DOHH2 (cell line): ENCODE results near the gene SYNGR2.

Experiments used
- H3F3A ChIP-seq: fragments of 200-600 bp; sonication (generic), shearing (Covaris generic); 2 replicates; pipeline ENCODE4 v1.6.0; 2016; ENCODE audit warnings: antibody characterized with exemption, mild to moderate bottlenecking; ENCODE audit not compliant: control insufficient read depth, insufficient read depth
- H3K27ac ChIP-seq: fragments of 200-600 bp; sonication (generic); 2 replicates; pipeline ENCODE4 v1.5.1; 2014; ENCODE audit warnings: low read depth, mild to moderate bottlenecking, low read length, moderate library complexity
- H3K27me3 ChIP-seq: fragments of 200-600 bp; sonication (generic); 2 replicates; pipeline ENCODE4 v1.6.1; 2014; ENCODE audit warnings: mild to moderate bottlenecking, low read length, mixed read lengths; ENCODE audit not compliant: control insufficient read depth
- H3K36me3 ChIP-seq: fragments of 200-600 bp; sonication (generic); 2 replicates; pipeline ENCODE4 v1.6.1; 2014; ENCODE audit warnings: mild to moderate bottlenecking, low read length, moderate library complexity, mixed read lengths; ENCODE audit not compliant: control insufficient read depth
- H3K4me1 ChIP-seq: fragments of 200-600 bp; sonication (generic); 2 replicates; pipeline ENCODE4 v1.6.1; 2014; ENCODE audit warnings: mild to moderate bottlenecking, low read length, mixed read lengths; ENCODE audit not compliant: control insufficient read depth
- H3K4me2 ChIP-seq: fragments of 200-600 bp; sonication (generic); 2 replicates; pipeline ENCODE4 v1.6.0; 2014; ENCODE audit warnings: mild to moderate bottlenecking, low read length, moderate library complexity
- H3K4me3 ChIP-seq: fragments of 200-600 bp; sonication (generic); 2 replicates; pipeline ENCODE4 v1.5.1; 2014; ENCODE audit warnings: mild to moderate bottlenecking, low read length, mixed read lengths
- H3K79me2 ChIP-seq: fragments of 200-600 bp; sonication (generic); 2 replicates; pipeline ENCODE4 v1.6.1; 2014; ENCODE audit warnings: mild to moderate bottlenecking, low read length, mixed read lengths; ENCODE audit not compliant: control insufficient read depth
- H3K9me2 ChIP-seq: fragments of 200-600 bp; sonication (generic); replicated peaks from 2 replicates; pipeline ENCODE4 v1.6.1; 2014; ENCODE audit warnings: mild to moderate bottlenecking, low read length, mixed read lengths; ENCODE audit not compliant: control insufficient read depth
- H3K9me3 ChIP-seq: fragments of 200-600 bp; sonication (generic); 2 replicates; pipeline ENCODE4 v1.6.1; 2014; ENCODE audit warnings: antibody characterized with exemption, low read length, mixed read lengths; ENCODE audit not compliant: control insufficient read depth, insufficient read depth
- H4K20me1 ChIP-seq: fragments of 200-600 bp; sonication (generic); 2 replicates; pipeline ENCODE4 v1.6.0; 2014; ENCODE audit warnings: low read depth, mild to moderate bottlenecking, antibody characterized with exemption, low read length, moderate library complexity; ENCODE audit not compliant: control insufficient read depth, insufficient read depth
- CTCF ChIP-seq: fragments of 200-600 bp; sonication (generic); IDR thresholded peaks from one replicate; pipeline ENCODE4 v1.5.1; 2014; ENCODE audit warnings: antibody characterized with exemption, mild to moderate bottlenecking, low read depth, low read length; ENCODE audit not compliant: poor library complexity, severe bottlenecking
- EZH2phosphoT487 ChIP-seq: fragments of 200-600 bp; sonication (generic); IDR thresholded peaks from 2 replicates; pipeline ENCODE4 v1.6.1; 2017; ENCODE audit warnings: borderline replicate concordance, mild to moderate bottlenecking, antibody characterized with exemption, low read length, moderate library complexity, mixed read lengths

Gene SYNGR2

GRCh38 chr17:78202666-78203065 is 34.3 kb downstream of the SYNGR2 start:
- no peaks in the 10 kb centered on the region for H3K9me2 ChIP-seq
- no peaks in the 10 kb centered on the region for H3K27me3 ChIP-seq
- no peaks in the 10 kb centered on the region for H4K20me1 ChIP-seq
- no peak overlapping the region for H3K4me3 ChIP-seq
- H3K9me3 ChIP-seq, result no peaks in the 10 kb centered on the region
- H3K4me1 ChIP-seq, result peaks cover 11% of the 10 kb centered on the region
- H3F3A ChIP-seq, result peaks cover 15% of the 10 kb centered on the region
- H3K79me2 ChIP-seq, result peaks cover 33% of the 10 kb centered on the region
- H3K36me3 ChIP-seq, result peaks cover 70% of the 10 kb centered on the region
- no peak for TF ChIP-seq CTCF
- no peak for TF ChIP-seq EZH2phosphoT487
- no peak overlapping the region for H3K27ac ChIP-seq
- no peak overlapping the region for H3K4me2 ChIP-seq

DNA sequence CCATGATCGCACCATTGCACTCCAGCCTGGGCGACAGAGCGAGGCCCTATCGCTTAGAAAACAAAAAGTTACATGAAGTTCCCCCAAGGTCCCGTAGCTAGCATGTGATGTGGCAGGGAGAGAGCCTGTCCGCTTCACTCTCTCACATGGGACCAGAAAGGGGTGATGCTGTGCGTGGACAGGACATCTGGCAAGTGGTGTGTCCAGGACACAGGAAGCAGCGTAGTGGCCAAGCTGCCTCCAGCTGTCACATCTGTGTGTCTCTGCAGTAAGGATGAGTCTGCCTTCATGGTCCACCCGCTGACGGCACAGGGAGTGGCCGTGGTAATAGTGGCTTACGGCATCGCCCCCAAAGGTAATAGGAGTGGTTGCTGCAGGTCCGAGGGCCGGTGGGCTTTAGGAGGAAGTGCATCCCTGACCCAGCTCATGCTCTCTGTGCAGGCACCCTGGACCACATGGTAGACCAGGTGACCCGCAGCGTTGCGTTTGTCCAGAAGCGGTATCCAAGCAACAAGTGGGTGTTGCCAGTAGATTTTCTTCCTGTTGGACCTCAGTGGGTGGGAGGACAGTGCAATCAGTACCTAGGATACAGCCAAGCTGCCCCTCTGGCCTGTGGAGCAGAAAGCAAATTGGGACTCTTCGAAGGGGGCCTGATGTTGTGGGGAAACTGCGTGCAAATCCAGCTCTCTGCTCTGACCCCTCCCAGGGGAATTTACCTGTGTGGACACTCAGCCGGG is 36.2 kb downstream of the SYNGR2 start:
- Histone ChIP-seq H3K27ac (no peak overlapping the region), H3K9me3 (no peaks in the 10 kb centered on the region), H3K36me3 (peaks cover 56% of the 10 kb centered on the region), H3F3A (peaks cover 17% of the 10 kb centered on the region), H3K79me2 (peaks cover 14% of the 10 kb centered on the region), H3K4me1 (no peaks in the 10 kb centered on the region), H3K9me2 (no peaks in the 10 kb centered on the region), H3K27me3 (no peaks in the 10 kb centered on the region), H3K4me3 (no peak overlapping the region), H3K4me2 (no peak overlapping the region), H4K20me1 (no peaks in the 10 kb centered on the region)
- no peak for TF ChIP-seq EZH2phosphoT487
- no peak for TF ChIP-seq CTCF

DNA sequence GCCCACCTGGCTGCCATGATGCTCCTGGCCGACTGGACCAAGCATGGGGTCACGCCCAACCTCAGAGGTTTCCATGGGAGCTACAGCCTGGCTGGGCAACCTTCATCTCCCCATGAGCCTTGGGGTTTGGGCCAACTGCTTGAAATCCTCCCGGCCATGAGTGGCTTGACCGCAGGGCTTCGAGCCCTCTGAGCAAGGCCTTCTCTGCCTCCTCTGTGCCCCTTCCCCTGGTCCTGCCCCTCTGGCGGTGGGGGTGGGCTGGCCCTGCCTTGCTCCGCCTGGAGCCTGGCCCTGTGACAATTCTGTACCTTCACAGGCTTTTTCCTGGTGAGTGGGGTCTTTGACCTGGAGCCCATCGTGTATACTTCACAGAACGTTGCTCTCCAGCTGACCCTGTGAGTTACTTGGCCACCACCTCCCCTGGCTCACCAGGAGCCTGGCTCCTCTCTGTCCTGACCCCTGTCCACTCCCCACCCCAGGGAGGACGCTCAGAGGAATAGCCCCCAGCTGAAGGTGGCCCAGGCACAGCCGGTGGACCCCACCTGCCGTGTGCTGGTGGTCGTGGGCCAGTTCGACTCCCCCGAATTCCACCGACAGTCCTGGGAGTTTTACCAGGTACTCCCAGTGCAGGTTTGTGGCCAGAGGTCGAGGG is 36.9 kb downstream of the SYNGR2 start:
- Histone ChIP-seq H4K20me1 (no peaks in the 10 kb centered on the region), H3K9me2 (no peaks in the 10 kb centered on the region), H3K4me2 (no peak overlapping the region), H3K36me3 (peaks cover 51% of the 10 kb centered on the region), H3K4me3 (no peak overlapping the region), H3K27ac (no peak overlapping the region), H3K9me3 (no peaks in the 10 kb centered on the region), H3K27me3 (no peaks in the 10 kb centered on the region), H3K4me1 (no peaks in the 10 kb centered on the region), H3F3A (peaks cover 17% of the 10 kb centered on the region), H3K79me2 (peaks cover 7% of the 10 kb centered on the region)
- no peak for TF ChIP-seq CTCF
- no peak for TF ChIP-seq EZH2phosphoT487
